Progenitor cell of endocrine pancreas (in vitro differentiated cells): Measurements from ENCODE around the gene PTGER3. TPM values are rescaled to one million over a fixed set of nuclear protein-coding genes. Genes with fewer than 3 reads are reported as not detected.

Experiments used
- DNase-seq: peaks from one replicate; pipeline ENCODE4 v3.0.0; 2021; ENCODE audit warnings: low spot score; ENCODE audit not compliant: unreplicated experiment
- H3K27ac Mint-ChIP-seq: 2 replicates; pipeline ENCODE4 v1.8.0; 2021; ENCODE audit warnings: mild to moderate bottlenecking, moderate library complexity, mixed read lengths
- H3K27me3 Mint-ChIP-seq: 2 replicates; pipeline ENCODE4 v1.8.0; 2021; ENCODE audit warnings: mixed read lengths
- H3K36me3 Mint-ChIP-seq: 2 replicates; pipeline ENCODE4 v1.8.0; 2022; ENCODE audit warnings: mixed read lengths; ENCODE audit not compliant: insufficient read depth
- H3K4me1 Mint-ChIP-seq: 2 replicates; pipeline ENCODE4 v1.8.0; 2021; ENCODE audit warnings: low read depth, mixed read lengths
- H3K4me3 Mint-ChIP-seq: 2 replicates; pipeline ENCODE4 v1.8.0; 2021; ENCODE audit warnings: low read depth, mild to moderate bottlenecking, moderate library complexity, mixed read lengths
- H3K9me3 Mint-ChIP-seq: 2 replicates; pipeline ENCODE4 v1.8.0; 2021; ENCODE audit warnings: low read depth, mixed read lengths
- CTCF ChIP-seq: fragments of 200-600 bp; sonication (generic); IDR thresholded peaks from one replicate; pipeline ENCODE4 v1.5.0; 2021; ENCODE audit warnings: antibody characterized with exemption, mild to moderate bottlenecking; ENCODE audit not compliant: unreplicated experiment
- total RNA-seq: library from RNA; stranded (reverse); gene quantifications from 2 replicates; pipeline ENCODE4 v1.2.1, GENCODE V29; 2021

The PTGER3 gene
- total RNA-seq, 1 donor from 2014 or later = 3.1 TPM

- Mint-ChIP-seq H3K27ac (no peak overlapping the region), H3K4me1 (no peaks in the 10 kb centered on the region), H3K27me3 (no peaks in the 10 kb centered on the region), H3K4me3 (no peak overlapping the region), H3K9me3 (no peaks in the 10 kb centered on the region), H3K36me3 (no peaks in the 10 kb centered on the region)
- DNase-seq = no peak
- TF ChIP-seq CTCF = no peak
These were observed 21.5 kb downstream of the PTGER3 start for GRCh38 chr1:71026093-71026492.

- no peak for TF ChIP-seq CTCF
- no peak for DNase-seq
These were observed 24.1 kb downstream of the PTGER3 start for GRCh38 chr1:71023515-71023914.

GRCh38 chr1:71019233-71019969 is 28.2 kb downstream of the PTGER3 start:
- no peak for DNase-seq
- Mint-ChIP-seq H3K4me1 (peaks cover 2% of the 10 kb centered on the region), H3K27ac (no peak overlapping the region), H3K9me3 (no peaks in the 10 kb centered on the region), H3K36me3 (no peaks in the 10 kb centered on the region), H3K4me3 (no peak overlapping the region), H3K27me3 (no peaks in the 10 kb centered on the region)
- no peak for TF ChIP-seq CTCF

More at GRCh38 chr1:71023515-71023914, 24.1 kb downstream of the PTGER3 start:
- H3K9me3 Mint-ChIP-seq = no peaks in the 10 kb centered on the region
- H3K27ac Mint-ChIP-seq = no peak overlapping the region
- no peak overlapping the region for H3K4me3 Mint-ChIP-seq
- H3K4me1 Mint-ChIP-seq = peaks cover 2% of the 10 kb centered on the region
- no peaks in the 10 kb centered on the region for H3K36me3 Mint-ChIP-seq
- H3K27me3 Mint-ChIP-seq = no peaks in the 10 kb centered on the region

GRCh38 chr1:71018791-71019190 is 28.8 kb downstream of the PTGER3 start:
- no peak for DNase-seq
- Mint-ChIP-seq H3K9me3 (no peaks in the 10 kb centered on the region), H3K4me3 (no peak overlapping the region), H3K36me3 (no peaks in the 10 kb centered on the region), H3K27ac (no peak overlapping the region), H3K27me3 (no peaks in the 10 kb centered on the region), H3K4me1 (peaks cover 2% of the 10 kb centered on the region)
- no peak for TF ChIP-seq CTCF

- Mint-ChIP-seq H3K4me3 (no peak overlapping the region), H3K36me3 (no peaks in the 10 kb centered on the region), H3K27ac (no peak overlapping the region), H3K9me3 (no peaks in the 10 kb centered on the region), H3K27me3 (no peaks in the 10 kb centered on the region), H3K4me1 (peaks cover 2% of the 10 kb centered on the region)
- DNase-seq = no peak
- no peak for TF ChIP-seq CTCF
These were observed 31.9 kb downstream of the PTGER3 start for GRCh38 chr1:71015745-71016144.
